ENCODE results near the gene ITGA8.
"Not testable (repeated sequence)": the region's sequence is repeated elsewhere in the genome, so short reads cannot be mapped to it uniquely, and the experiment has no call there.

ITGA8 gene

DNA sequence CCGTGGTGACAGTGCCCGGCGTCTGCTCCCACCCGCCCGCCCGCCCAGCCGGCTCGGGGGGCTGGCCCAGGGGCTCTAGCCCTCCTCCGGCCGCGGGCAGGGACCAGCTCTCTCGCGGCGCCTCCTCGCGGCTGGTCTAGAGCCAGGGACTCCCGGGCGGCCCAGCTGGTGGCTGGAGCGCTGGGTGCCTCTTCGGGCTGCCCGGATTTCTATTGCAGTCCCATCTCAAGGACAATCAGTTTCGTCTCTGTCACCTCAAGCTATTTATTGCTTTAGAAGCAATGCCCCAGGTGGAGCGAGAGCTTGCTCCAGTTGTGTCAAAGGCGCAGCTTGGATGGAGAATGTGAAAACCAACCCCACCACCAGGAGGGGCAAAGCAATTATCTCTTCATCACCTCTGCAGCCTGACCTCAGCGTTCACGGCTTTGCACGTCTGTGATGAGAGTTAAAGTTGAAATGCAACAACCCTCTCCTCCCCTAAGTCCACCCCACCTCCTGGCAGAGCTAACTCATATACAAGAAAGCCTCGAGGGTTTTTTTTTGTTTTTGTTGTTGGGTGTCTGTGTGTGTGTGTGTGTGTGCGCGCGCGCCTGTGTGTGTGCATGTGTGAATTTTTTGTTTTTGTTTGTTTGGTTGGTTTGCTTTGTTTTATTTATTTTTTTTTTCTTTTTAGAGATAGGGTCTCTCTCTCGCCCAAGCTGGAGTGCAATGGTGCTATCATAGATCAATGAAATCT is at the start of gene ITGA8:
Gene ITGA8 (minus strand): TSS at position 24 of the 736 bp plus-strand sequence. CDS start 151 bp downstream, outside the sequence.
- peak in 2 of 51 donors; percentile 5 to 14 for DNase-seq

DNA sequence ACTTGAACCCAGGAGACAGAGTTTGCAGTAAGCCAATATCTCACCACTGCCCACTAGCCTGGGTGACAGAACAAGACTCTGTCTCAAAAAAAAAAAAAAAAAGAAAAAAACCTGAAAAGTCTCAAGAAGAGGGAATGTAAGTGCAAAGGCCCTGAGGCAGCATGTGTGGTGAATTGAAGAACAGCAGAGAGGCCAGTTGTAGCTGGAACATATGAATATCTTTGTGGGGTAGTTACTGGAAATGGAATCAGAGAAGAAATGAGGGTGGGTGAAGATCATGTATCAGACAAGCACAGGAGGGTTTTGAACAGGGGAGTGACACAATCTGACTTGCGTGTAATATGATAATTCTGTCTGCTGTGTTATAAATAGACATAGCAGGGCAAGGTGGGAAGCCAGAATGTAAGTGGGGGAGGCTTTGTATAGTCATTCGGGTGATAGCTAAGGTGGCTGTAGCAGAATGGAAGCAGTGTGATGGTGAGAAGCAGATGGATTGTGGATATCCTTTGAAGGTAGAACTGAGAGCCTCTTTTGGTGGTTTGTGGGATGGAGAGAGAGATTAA is 45.3 kb upstream of the ITGA8 start:
- no peak for DNase-seq

DNA sequence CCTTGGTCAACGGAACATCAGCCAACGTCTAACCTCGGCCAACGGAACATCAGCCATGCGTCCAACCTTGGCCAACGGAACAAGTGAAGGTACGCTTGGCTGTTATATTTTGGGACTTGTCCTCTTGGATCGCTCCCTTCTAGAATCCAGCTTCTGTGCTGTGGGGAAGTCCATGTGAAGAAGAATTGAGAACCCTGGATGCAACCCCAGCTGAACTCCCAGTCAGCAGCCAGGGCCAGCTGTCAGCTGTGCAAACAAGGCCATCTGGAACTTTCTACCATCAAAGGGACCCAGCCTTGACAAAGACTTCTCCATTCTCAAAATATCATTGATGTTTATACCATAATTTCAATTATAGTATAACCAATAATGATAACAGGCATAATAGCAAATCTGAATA is 43.3 kb upstream of the ITGA8 start:
- DNase-seq = no peak

DNA sequence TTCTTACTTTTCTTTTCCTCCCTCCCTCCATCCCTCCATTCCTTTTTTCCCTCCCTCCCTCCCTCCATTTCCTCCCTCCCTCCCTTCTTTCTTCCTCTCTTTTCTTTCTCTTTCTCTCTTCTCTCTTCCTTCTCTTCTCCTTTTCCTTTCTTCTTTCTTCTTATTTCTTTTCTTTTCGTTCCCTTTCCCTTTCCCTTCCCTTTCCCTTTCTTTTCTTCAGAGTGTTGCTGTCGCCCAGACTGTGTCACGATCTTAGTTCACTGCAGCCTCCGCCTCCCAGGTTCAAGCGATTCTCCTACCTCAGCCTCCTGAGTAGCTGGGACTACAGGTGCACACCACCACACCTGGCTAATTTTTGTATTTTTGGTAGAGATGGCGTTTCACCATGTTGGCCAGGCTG is 42.5 kb upstream of the ITGA8 start:
- DNase-seq = not testable (repeated sequence)

DNA sequence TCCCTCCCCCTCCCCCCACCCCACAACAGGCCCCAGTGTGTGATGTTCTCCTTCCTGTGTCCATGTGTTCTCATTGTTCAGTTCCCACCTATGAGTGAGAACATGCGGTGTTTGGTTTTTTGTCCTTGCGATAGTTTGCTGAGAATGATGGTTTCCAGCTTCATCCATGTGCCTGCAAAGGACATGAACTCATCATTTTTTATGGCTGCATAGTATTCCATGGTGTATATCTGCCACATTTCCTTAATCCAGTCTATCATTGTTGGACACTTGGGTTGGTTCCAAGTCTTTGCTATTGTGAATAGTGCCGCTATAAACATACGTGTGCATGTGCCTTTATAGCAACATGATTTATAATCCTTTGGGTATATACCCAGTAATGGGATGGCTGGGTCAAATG is 41.5 kb upstream of the ITGA8 start:
- DNase-seq = not testable (repeated sequence)

DNA sequence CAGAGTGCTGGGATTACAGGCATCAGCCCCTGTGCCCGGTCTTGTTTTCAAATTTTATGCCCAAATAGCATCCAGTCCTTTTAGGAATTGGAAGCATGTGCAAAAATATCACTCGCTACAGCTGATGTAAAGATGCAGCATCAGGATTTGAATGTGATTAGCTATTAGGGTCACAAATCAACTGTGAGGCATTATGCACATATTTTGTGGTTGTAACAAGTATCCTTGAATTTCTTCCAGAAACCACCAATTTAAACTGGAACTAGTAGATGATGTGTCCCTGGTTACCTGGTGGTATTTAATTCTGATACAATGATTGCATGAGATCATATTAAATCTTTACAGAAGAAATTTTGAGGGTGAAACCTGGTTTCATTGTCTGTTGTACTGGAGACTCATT is 41.0 kb upstream of the ITGA8 start:
- no peak for DNase-seq

DNA sequence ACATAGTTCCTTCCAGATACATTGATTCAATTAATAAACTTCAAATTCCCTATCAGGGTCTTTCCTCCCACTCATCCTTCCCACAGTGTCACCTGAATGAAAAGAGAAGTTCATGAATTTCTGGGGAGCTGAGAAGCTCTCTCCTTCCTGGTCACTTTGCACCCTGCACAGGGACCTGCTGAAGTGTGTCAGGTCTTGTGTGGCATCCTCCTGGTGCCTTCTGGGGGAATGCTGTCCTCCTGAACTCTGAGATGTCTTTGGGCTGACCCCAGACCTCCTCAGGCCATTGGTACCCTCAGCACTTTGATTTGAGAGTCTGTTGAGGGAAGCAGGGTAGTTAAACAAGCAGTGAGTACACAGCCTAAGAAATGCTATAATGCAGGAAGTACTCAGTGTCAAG is 39.5 kb upstream of the ITGA8 start:
- no peak for DNase-seq

DNA sequence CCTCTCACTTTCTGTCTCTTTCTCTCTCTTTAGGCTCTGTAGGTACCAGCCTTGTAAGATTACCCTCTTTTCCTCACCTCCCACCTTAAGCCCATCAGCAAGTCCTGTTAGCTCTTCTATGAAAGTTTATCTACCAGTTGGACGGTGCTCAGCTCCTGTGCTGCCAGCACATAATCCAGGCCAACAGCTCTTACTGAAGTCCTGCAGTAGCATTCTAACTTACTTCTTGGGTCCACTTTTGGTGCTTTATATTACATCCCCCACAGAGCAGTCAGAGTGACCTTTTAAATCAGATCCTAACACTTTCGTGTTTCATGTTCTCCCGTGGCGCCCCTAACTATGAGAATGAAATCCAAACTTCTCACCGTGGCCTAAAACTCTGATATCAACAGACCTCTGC is 38.9 kb upstream of the ITGA8 start:
- DNase-seq = no peak

DNA sequence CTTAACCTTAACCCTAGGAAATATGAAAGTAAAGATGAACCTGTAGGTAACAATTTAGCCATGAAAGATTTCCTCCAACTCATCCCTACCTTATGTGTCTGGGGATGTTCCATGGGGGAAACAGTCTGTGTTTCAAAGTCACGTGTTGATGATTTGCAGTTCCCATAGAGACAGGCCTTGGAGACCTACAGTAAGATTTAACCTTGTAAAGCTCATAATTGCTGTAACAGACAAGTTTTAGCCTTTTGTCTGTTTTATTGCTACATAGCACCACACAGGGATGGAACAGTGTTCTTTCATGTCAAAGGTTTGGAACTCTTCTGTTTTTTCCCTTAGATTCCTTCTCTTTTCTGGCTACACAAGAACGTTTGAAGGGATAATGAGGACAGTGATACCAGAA is 35.2 kb upstream of the ITGA8 start:
- DNase-seq = peak in 1 of 51 donors; percentile 28

DNA sequence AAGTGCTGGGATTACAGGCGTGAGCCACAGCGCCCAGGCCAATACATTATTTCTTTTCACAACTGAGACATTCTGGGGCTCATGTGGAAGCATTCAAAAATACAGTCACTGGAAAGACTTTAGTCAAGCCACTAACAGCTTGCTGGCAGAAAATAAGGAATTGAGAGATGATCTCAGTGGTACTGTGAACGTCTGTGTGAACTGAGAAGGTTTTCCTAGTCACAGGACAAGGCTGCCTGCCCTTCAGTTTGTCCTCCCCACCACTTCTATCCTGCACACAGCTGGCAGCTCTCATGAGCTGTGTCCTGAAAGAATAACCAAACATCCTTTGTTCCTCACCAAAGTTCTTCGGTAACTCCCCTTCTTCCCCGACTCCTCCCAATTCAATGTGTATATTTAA is 31.3 kb upstream of the ITGA8 start:
- no peak for DNase-seq

DNA sequence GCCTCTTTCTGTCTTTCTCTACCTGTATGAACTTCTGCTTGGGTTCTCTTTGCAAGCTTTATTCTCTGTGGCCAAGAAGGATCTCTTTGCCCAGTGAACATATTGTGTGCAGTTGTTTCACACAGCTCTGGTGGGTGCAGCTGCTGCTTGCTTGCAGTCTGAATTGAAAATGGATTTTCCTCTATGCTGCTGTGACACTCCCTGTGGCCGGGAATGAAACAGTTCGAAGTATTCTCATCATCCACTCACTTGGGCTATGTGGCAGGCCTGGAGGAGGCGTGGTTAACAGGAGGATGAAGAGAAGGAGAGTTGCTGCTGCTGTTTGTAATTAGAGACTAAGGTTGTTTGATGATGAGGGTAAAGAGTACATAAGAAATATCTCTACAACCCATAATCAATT is 28.4 kb upstream of the ITGA8 start:
- DNase-seq = no peak

DNA sequence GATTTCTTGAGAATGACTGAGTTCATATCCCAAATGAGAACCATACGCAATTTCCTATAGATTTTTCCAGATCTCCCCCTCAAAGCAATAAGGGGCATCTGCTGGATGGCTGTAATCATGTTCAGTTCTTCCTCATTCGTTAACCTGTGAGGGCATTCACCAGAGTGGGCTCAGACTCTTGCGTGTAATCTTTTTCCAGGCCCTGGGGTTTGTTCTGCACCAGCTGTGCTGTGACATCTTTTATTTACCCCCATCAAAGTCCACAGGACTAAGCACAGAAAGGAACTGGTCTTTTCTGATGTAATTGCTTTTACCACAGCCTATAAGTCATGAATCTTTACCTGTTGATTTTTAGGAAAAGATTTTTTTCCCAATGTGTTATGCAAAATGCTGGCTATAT is 27.9 kb upstream of the ITGA8 start:
- DNase-seq = no peak

DNA sequence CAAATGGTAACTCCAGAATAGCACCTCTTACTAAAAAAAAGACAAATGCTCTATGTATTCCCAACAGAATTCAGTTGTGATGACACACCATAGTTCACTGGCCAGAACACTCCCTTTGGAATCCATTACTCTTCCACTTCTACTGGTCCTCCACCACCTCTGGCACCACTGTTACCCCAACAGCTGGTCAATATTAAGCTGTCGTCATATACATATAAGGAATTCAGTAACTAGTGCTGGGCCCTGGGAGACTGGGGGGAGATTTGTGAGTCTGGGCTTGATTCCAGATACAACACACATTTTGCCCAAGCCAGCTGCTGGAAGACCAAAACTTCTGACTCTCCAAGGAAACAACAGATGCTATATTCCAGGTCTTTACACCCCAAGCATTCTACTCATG is 26.0 kb upstream of the ITGA8 start:
- DNase-seq = no peak

DNA sequence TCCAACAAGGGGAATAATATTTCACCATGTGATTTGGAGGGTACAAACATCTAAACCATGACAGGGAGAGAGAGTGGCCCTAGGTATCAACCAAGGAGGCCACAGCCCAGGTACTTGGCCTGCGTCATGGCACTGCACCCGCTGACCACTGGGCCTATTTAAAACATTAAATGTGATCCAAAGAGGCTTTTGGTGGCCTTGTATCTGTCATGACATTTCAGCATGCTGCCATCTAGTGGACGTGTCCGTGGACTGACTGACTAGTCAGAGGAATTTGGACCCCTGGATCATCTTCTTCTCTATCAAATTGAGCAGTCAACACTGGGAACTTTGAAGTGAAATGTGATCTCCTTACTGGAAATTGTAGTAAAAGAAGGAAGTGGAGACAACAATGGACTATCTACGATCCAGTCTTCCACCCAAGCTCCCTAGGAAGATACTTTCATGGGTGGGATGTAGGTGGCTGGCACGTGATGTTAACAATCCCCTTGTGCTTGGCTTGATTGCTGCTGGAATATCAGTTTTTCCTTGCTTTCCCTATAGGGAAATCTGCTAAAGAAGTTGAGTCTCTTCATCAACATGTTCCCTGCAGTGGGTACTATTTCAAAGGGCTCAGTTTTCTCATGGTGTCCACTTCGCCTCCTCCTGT is 24.6 kb upstream of the ITGA8 start:
- DNase-seq = peak in 6 of 51 donors; percentile 7 to 39 (median 11)

DNA sequence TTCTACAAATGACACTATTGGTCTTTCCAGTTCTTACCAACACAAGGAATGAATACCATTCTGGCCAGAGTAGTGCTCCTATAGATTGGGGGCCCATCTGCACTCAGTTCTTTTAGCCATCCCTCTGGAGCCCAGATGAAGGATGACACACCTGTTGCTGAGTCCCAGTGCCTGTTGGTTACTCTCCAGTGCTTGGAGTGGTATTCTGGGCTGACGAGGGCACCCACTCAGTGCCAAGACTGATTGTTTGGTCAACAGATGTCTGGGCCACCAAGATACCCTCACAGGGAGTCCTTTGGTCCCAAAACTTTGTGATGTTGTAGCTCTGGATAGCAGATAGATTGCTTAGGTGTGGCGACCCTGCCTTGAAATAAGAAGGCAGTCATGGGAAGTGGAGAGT is 23.7 kb upstream of the ITGA8 start:
- no peak for DNase-seq

DNA sequence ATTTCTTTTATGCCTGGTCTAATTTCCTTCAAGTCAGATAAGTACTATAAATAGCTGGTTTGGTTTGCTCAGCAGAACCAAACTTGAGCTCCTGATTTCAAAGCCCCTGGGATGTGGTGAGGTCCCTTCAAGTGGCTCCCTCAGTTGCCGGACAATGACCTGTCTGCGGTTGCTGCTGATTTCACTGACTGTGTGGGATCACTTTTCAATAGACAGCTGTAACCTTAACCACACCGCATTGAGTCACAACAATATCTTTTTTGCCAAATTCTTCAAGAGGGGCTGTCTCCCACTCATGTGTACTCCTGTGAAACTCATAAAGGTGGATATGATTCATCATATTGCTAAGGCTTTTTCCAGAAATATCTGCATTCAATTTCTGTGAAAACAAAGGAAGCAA is 23.1 kb upstream of the ITGA8 start:
- DNase-seq = peak in 1 of 51 donors; percentile 28

DNA sequence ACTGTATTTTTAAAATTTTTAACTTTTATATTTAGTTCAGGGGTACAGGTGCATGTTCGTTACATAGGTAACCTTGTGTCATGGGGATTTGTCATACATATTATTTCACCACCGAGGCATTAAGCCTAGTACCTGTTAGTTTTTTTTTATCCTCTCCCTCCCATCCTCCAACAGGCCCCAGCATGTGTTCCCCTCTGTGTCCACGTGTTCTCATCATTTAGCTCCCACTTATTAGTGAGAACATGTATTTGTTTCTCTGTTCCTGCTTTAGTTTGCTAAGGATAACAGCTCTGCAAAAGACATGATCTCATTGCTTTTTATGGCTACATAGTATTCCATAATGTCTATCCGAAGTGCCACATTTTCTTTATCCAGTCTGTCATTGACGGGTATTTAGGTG is 22.4 kb upstream of the ITGA8 start:
- DNase-seq = no peak

DNA sequence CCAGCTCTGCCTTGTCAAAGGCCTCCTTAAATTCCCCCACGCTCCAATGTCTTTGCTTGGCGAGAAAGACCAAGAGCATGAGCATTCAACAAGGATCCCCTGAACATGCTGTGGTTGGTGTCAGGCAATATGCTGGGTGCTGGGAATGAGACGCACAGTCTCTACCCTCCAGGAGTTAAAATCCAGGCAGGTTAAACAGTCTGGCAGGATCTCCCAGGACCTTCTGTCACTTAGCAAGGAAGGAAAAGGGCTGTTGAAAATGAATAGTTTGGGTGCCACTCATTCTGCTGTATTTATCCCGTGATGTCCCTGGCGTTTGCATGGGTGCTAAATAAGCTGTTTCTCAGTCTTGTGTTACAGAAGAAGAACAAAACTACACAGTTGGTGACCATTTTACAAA is 21.9 kb upstream of the ITGA8 start:
- no peak for DNase-seq

DNA sequence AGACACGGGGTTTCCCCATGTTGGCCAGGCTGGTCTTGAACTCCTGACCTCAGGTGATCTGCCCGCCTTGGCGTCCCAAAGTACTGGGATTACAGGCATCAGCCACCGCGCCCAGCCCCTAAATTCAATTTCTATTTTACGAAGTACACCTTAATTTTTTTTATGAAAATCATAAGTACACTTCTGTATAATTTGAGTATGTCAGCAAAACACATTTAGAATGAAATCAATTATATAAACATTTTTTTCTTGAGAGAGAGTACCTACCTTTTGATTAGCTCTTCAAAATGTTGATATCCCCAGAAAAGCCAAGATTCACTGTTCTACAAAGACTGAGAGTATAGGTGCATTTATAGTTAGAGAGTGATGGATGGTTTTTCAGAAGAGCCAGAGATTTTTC is 20.5 kb upstream of the ITGA8 start:
- no peak for DNase-seq

DNA sequence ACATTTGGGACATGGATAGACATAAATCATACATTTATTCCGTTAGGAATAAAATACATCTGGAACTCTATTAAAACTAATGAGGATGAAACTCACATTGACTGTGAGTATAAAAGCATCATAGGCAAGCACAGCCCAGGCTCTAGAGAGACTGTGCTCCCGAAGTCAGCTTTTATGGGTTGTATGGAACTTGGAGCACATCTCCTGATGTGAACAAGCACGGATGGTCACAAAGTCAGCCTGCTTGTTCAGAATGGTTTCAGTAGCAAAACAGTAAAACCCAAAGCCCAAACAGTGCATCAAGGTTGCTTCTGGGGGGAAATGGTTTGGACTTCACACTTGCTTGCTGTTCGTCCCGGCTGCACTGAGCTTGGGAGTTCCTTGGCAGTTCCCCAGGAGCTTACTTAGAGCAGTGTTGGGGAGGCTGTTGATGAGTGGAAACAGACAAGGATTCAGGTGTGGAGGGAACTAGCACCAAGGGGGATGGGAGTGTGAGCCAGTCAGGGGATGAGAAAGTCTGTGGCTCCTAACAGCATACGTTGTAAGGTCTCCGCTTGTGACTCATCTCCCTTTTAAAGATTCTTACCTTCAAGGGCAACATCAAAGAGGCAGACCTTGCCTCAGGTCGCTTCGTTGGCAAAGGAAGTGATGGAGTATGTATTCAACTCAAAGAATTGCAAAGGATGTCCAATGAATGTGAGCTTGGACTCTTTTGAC is 19.7 kb upstream of the ITGA8 start:
- no peak for DNase-seq

DNA sequence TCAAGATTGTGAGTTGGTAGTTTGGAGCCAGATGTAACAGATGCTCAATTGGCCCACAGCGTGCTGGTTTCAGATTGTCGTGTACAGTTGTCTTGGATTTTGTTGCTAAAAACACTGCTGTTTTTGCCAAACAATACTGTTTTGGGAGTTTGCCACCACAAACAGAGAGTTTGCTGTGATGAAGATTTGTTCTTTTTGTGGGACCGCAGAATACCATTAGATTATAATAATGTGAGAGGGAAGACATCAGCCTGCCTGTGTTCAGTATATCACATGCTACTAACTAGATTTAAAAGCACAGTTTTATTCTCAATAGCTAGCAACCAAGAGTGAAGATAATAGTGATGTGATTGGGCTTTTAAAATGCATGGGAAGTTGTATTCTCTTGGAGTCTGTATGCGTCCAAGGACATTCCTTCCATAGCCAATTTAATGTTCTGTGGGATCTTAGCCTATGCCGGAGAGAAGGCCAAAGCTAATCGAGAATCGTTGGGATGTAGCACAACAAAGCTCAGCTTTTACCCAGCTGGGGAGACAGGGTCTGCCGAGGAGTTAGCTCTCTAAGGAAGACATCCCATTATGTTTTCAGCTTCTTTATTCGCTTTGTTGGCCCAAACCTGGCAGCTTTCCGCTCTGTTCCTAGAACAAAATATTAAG is 18.7 kb upstream of the ITGA8 start:
- no peak for DNase-seq

DNA sequence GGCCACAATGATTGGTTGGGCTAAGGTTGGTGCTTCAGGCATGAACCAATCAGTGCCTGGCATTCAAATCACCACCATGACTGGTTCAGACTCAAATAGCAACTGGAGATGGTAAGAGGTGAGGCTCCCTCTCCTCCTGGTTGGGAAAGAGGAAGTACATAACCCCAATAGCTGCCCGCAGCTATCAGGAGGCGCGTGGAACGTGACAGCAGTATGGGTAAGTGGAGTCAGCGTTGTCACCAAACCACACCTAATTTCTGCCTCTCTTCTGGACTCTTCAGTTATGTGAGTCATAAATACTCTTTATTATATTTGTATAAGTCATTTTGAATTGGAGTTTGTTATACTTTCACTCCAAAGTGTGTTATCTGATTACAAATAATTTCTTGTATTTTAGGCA is 17.9 kb upstream of the ITGA8 start:
- DNase-seq = no peak

All from hypothalamus (tissue), 51 donors.